IPS-NIHi11 (cell line): ENCODE results near the gene SLC6A6.
A peak's percentile ranks its signal among the peaks of the same experiment; 100 is the strongest.

Source experiments
- DNase-seq: peaks from one replicate; pipeline ENCODE4 v3.0.0; 2012; ENCODE audit warnings: mixed read lengths, low spot score

SLC6A6 gene

DNA sequence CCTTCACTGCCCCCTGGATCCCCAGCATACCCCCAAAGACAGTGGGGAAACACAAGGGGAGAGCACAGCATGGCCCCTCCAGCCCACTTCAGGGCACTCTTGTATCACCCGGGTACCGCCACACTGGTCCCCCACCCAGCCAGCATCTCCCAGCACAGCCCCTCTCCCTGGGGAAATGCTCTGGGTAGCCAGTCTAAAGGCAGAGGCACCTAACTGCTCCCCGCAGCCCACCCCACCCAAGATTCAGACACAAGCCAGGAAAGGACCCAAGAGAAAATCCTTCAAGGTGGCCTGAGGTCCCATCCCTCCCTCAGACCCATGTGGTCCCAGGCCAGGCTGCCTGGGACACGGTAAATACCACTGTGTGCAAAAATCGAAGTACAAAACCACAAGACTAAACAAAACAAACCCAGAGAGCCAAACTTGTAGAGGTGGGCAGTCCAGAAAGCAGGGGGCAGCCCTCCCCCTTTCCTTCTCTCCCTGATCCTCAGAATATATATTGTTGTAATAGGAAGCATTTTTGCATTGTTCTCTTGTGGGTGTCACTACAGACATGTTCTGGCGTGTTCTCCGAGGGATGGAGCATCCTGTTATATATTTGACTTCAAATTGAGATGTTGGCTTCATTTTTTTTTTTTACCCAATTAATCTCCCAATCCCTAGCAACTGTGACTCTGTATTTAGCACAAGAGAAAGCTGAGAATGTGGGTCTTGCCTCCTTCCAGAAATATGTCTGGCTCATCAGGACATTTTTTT, 86.1 kb downstream of the SLC6A6 start:
- DNase-seq = no peak

DNA sequence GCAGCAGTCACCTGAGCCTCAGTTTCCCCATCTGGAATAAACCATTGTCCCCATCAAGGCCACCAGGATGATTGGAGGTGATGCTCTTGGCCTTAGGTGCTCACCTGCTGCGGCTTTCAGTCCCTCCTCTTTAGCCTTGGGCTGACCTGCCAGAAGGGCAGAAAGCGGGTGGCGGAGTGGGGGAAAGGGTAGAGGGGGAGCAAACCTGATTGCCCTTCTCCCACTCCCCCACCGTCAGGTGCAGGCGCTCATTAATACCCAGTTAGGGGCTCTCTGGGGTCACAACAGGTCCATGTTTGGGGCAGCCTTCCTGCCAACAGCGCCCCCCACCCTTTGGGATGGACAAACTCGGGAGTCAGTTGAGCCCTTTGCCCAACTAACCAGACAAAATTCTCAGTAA, 87.2 kb downstream of the SLC6A6 start:
- DNase-seq = no peak

GRCh38 chr3:14490255-14490654, 87.8 kb downstream of the SLC6A6 start:
- DNase-seq = no peak

DNA sequence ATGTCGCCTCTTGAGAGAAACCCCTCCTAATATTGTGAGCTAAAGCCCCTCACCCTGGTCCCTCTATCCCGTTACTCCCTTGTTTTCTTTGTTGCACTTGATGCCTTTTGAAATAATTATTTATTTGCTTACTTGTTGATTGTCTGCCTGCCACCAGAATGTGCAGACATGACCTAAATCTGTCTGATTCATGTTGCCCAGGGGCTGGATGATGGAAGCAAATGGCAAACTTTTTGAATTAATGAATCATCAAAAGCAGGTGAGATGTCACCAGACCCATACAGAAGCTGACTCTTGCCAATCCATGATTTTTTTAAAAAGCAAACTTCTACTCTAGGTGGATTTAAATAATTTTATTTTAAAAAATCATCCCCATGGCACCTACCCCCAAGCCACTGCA, 88.4 kb downstream of the SLC6A6 start:
- DNase-seq = no peak

- no peak for DNase-seq
These were observed 89.2 kb downstream of the SLC6A6 start for GRCh38 chr3:14491396-14492190.

- DNase-seq = no peak
These were observed 90.8 kb downstream of the SLC6A6 start for GRCh38 chr3:14492948-14493881.

DNA sequence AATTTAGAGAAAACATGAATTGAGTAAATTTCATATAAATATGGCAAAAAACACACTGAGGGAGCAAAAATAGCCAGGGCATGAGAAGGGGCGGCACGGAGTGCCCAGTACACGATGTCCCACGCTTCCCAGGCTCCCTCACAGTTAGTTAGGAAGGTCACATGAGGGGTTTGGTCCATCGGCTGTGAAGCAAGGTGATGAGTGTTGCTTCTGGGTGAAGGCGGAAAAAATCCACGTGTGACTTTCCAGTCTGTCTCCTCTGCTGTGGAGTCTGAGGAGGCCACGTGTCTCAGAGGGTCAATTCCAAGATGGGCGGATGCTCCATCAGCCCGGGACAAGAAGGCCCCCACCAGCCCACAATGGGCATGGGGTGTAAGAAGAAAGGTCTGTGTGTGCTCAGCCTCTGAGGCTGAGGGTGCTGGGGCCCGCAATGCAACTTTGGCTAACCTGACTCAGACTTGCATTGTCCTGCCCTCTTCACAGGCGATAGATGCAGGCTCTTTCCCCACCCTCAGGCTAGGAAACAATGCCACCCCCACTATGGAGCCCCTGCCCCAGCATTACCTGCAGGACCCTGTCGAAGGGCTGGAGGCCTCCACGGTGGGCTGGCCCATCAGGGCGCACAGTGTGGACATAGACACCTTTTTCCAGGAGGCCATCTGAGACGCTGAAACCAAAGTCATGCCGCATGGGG, 92.0 kb downstream of the SLC6A6 start:
- DNase-seq = no peak

- DNase-seq = no peak
These were observed 92.5 kb downstream of the SLC6A6 start for GRCh38 chr3:14494973-14495300.

DNA sequence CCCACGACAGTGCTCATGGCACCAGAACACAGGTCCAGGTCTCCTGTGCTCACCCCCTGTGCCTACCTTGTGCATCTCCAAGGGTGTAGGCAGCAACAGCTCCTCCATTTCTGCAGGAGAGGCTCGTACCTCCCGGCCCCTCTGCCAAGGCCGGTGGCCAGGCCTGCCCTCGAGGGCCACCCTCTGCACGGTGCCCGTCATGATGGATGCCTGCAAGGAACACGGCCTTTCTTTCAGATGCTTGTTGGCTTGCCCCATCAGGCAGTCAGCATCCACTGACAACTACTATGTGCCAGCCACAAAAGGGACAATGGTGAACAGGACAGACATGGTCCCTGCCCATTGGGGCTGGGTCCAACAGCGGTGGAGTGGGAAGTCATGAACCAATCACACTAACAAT, 93.9 kb downstream of the SLC6A6 start:
- DNase-seq = no peak

DNA sequence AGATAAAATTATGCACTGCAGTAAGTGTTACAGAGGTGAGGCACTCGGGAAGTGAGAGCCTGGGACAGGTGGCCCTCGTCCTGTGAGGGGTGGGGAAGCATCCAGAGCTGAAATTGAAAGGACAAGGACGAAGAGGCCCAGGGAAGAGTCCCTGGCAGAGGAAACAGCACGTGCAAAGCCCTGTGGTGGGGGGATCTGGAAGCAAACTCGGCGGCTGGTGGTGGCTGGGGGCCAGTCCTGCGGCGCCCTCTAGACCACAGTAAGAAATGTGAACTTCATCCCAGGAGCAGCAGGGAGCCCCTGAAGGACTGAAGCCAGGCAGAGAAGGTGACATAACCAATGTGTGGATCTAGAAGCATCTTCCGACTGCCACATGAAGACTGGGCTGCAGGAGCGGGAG, 94.9 kb downstream of the SLC6A6 start:
- peak; percentile 67 for DNase-seq

DNA sequence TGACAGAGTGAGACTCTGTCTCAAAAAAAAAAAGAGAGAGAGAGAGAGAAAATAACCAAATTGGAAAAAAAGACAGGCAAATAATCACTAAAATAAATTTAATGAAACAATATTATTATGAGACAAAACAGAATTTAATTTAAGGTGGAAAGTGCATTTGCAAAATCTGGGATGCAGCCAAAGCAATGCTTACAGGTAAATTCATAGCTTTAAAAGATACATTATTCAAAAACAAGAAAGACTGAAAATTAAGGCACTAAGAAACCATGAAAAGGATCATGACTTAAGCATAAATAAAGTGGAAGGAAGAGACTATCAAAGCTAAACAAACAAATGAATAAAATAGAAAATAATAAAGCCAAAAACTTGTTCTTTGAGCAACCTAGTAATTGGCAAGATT, 100.1 kb downstream of the SLC6A6 start:
- no peak for DNase-seq

GRCh38 chr3:14503033-14503705, 100.8 kb downstream of the SLC6A6 start:
- DNase-seq = no peak

DNA sequence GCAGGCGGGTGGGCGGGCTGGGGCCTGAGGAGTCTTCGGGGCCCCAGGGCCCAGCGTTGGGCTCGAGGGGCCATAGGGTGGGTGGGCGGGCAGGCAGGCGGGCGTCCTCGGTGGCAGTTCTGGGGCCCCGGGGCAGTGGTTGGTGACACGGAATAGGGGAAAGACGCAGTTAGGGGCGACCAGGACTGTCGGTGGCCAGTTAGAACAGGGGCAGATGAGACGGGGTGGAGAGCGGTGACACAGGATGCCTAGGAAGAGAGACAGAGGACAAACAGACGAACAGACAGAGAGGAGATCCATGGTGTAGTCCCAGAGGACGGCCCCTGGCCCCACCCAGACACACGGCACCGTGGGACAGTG, 101.3 kb downstream of the SLC6A6 start:
- no peak for DNase-seq

DNA sequence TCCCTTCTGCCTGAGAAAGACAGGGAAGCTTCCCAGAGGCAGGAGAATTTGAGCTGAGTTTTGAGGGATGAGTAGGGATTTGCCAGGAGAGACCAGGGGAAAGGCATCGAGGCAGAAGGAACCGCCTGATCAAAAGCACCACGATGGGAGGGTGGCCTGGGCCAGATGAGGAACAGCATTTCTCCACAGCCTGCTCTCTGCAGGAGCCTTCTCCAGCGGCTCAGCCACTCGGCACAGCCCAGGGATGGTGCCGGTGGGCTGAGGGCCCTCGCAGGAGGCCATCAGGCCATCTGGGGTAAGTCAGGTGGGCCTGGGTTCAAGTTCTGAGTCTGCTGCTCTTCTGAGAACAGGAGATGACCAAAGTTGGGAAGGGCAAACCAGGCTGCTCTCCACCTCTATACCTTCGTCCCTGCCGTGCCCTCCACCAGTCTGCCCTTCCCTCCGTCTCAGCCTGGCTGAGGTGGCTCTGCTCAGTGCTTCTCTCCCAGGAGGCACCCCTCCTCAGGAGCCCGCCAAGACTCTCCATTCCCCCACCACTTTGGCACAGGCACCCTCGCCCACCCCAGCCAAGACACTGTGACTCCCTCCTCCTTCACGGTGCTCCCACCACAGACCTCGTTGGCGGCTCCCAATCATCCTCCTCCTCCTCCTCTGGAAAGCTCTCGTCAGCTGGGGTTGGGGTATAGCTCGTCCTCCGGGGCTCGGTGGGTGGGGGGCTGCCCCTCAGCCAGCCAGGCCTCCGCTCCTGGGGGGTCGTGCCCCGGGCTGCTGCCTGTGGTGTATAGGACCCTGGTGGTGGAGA, 102.8 kb downstream of the SLC6A6 start:
- no peak for DNase-seq

- no peak for DNase-seq
These were observed 103.5 kb downstream of the SLC6A6 start for GRCh38 chr3:14505803-14506500.

DNA sequence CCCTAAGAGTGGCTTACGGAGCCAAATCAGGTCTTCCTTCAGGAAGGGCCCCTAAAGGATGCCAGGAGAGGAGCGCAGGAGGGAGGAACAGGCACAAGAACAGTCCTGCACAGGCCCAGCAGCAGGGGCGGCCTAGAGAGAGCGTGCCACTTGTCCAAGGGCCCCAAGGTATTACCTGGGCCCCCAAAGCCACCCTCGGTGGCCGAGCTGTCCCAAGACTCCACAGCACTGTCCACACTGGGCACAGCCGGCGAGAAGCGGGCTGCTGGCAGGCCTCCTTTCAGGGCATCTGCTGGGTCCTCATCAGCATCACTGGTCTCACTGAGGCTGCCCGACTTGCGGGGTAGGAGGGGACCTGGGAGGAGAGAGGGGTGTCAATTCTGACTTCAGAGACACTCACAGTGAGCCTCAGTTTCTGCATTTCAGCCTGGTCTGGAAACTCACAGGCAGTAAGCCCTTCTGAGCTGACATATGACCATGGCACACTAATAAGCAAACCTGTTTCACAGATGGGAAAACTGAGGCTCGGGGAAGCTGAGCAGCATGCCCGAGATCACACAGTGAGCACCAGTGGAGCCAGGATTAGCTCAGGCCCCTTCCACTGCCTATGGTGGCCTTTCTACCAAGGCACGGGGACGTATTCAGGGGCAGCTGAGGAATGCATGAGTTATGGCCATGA, 104.4 kb downstream of the SLC6A6 start:
- no peak for DNase-seq

GRCh38 chr3:14507305-14507741, 104.9 kb downstream of the SLC6A6 start:
- no peak for DNase-seq

DNA sequence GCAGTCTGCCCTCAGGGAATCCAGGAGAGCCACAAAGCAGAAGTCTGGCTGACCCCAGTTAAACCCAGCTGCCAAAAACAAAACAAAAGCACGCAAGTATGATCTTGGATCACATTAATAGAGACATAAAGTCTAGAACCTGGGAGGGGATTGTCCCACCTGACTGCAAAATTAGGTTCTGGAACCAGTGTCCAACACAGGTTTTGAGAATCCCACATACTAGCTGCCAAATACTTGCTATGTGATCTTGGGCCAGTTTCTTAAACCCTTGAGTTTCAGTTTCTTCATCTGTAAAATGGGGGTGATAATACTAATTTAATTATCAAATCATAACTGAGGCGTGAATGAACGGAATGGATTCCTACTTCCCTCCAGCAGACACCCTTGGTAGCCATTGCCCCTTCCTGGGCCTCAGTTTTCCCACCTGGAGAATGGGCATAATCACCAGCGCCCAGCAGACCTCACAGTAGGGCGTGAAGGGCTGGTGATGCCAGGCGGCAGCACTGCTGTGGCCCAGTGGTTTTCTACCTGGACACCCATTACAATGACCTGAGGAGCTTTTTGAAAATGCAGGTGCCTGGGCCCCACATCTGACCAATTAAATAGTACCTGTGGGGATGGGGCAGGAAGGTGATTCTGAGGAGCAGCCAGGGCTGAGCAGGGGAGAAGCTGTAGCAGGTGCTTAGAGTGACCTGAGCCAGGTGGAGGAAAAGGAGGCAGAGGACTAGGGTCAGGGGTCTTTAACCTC, 105.5 kb downstream of the SLC6A6 start:
- no peak for DNase-seq

DNA sequence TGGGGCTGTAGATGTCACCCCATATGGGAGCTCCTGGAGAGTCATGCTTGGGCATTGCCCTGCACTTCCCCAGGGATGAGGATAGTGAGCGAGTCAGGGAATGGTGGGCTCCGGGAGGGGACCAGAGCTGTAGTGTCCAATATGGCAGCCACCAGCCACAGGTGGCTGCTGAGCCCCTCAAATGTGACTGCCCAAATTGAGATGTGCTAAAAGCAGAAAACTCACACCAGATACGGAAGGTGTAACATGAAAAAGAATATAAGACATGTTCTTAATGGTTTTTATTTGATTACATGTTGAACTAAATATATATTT, 106.1 kb downstream of the SLC6A6 start:
- no peak for DNase-seq
